ENCODE measurements around the gene COA1.

COA1 gene

GRCh38 chr7:43758822-43759683, 29.7 kb upstream of the COA1 start:
- TF ChIP-seq REST (IDR thresholded peaks at IDR 0.05; ENCODE audit: insufficient replicate concordance, low read depth) (no peak), CTCF (IDR thresholded peaks at IDR 0.05; ENCODE audit: insufficient read depth, low read length) (no peak), SPI1 (IDR thresholded peaks at IDR 0.05; ENCODE audit: borderline replicate concordance, low read depth) (no peak), GABPA (IDR thresholded peaks at IDR 0.05; ENCODE audit: low read depth) (no peak), POLR2AphosphoS5 (IDR thresholded peaks at IDR 0.05; ENCODE audit: low read depth) (no peak)
- no peak overlapping the region for H3K27ac ChIP-seq (replicated peaks)
- peak overlapping the region; percentile 64 for H3K4me3 ChIP-seq (replicated peaks; ENCODE audit: insufficient read depth, low read length)
- no peaks in the 10 kb centered on the region for H3K27me3 ChIP-seq (ENCODE audit: insufficient read depth, poor library complexity, severe bottlenecking)
- no peak for DNase-seq (ENCODE audit: low read depth in 1 of 2, low spot score in 1 of 2)

- H3K27ac ChIP-seq (replicated peaks): no peak within 1 kb of the TSS
- no peaks in the 10 kb centered on the region for H3K27me3 ChIP-seq (ENCODE audit: insufficient read depth, poor library complexity, severe bottlenecking)
- peak within 1 kb of the TSS; percentile 64 for H3K4me3 ChIP-seq (replicated peaks; ENCODE audit: insufficient read depth, low read length)
- DNase-seq (ENCODE audit: low read depth in 1 of 2, low spot score in 1 of 2): no peak
- no peak for TF ChIP-seq SPI1 (IDR thresholded peaks at IDR 0.05; ENCODE audit: borderline replicate concordance, low read depth)
- no peak for TF ChIP-seq GABPA (IDR thresholded peaks at IDR 0.05; ENCODE audit: low read depth)
- TF ChIP-seq REST (IDR thresholded peaks at IDR 0.05; ENCODE audit: insufficient replicate concordance, low read depth): no peak
- TF ChIP-seq CTCF (IDR thresholded peaks at IDR 0.05; ENCODE audit: insufficient read depth, low read length): no peak
- TF ChIP-seq POLR2AphosphoS5 (IDR thresholded peaks at IDR 0.05; ENCODE audit: low read depth): no peak
Measured at GRCh38 chr7:43758029-43758821, 28.9 kb upstream of the COA1 start, which contains the start of gene BLVRA. Gene BLVRA (plus strand): TSS chr7:43758680. CDS start chr7:43771159, 12,479 bp downstream.

- no peak for TF ChIP-seq GABPA (IDR thresholded peaks at IDR 0.05; ENCODE audit: low read depth)
- no peak for TF ChIP-seq REST (IDR thresholded peaks at IDR 0.05; ENCODE audit: insufficient replicate concordance, low read depth)
- TF ChIP-seq CTCF (IDR thresholded peaks at IDR 0.05; ENCODE audit: insufficient read depth, low read length): no peak
- no peak for TF ChIP-seq SPI1 (IDR thresholded peaks at IDR 0.05; ENCODE audit: borderline replicate concordance, low read depth)
- no peak for TF ChIP-seq POLR2AphosphoS5 (IDR thresholded peaks at IDR 0.05; ENCODE audit: low read depth)
- Histone ChIP-seq H3K4me3 (replicated peaks; ENCODE audit: insufficient read depth, low read length) (no peak overlapping the region), H3K27me3 (ENCODE audit: insufficient read depth, poor library complexity, severe bottlenecking) (no peaks in the 10 kb centered on the region), H3K27ac (replicated peaks) (no peak overlapping the region)
- no peak for DNase-seq (ENCODE audit: low read depth in 1 of 2, low spot score in 1 of 2)
Measured at GRCh38 chr7:43757073-43757720, 27.9 kb upstream of the COA1 start.
